Neural progenitor cell (in vitro differentiated cells): Measurements from ENCODE around the gene IRAK1.

ENCODE experiments used
- EZH2phosphoT487 ChIP-seq: fragments of 200-600 bp; sonication (generic); IDR thresholded peaks from 2 replicates; pipeline ENCODE4 v1.6.1; 2017; ENCODE audit warnings: antibody characterized with exemption
- TF ChIP-seq, protein P1 (sequence below): fragments of 200-600 bp; sonication (generic); IDR thresholded peaks from 2 replicates; pipeline ENCODE4 v1.5.1; 2017; ENCODE audit warnings: antibody characterized with exemption, mild to moderate bottlenecking

DNA sequence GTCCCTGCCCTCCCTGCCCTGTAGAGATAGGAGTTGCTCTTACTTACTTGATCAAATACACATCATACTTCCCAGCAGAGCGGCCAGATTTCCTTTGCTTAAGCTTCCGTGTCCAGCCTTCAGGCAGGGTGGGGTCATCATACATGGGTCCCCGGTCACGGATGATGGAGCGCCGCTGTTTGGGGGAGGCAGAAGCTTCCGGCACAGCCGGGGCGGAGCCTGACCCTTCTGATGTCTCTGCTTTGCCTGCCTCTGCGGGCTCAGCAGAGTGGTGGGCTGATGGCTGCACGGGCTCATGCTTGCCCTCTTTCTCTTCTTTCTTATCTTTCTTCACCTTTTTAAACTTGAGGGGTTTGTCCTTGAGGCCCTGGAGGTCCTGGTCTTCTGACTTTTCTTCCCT is 12.5 kb upstream of the IRAK1 start:
- TF ChIP-seq, protein P1, sequence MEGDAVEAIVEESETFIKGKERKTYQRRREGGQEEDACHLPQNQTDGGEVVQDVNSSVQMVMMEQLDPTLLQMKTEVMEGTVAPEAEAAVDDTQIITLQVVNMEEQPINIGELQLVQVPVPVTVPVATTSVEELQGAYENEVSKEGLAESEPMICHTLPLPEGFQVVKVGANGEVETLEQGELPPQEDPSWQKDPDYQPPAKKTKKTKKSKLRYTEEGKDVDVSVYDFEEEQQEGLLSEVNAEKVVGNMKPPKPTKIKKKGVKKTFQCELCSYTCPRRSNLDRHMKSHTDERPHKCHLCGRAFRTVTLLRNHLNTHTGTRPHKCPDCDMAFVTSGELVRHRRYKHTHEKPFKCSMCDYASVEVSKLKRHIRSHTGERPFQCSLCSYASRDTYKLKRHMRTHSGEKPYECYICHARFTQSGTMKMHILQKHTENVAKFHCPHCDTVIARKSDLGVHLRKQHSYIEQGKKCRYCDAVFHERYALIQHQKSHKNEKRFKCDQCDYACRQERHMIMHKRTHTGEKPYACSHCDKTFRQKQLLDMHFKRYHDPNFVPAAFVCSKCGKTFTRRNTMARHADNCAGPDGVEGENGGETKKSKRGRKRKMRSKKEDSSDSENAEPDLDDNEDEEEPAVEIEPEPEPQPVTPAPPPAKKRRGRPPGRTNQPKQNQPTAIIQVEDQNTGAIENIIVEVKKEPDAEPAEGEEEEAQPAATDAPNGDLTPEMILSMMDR = no peak
- no peak for TF ChIP-seq EZH2phosphoT487
